ENCODE measurements around the gene CEPT1.

DNA sequence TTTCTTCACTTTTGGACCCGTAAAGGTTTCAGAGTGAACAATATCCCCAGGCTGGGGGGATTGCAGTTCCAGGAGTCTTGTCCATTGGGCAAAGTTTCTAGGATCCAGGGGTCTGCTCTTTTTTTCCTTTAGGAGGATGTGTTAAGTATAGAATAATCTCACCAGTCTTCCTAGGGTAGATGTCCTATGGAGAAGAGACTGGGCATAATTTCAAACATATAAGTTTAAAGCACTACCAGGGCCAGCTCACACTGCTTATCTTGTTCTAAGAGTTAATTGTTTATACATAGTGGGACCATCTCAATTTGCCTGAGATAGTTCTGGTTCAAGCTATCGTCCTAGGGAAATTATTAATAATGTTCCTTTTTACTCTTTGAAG, 88.7 kb downstream of the CEPT1 start:
- TF ChIP-seq MXI1 (IDR thresholded peaks at IDR 0.05; ENCODE audit: borderline replicate concordance, low read depth, low read length) (no peak), BHLHE40 (IDR thresholded peaks at IDR 0.05; ENCODE audit: low read depth, low read length) (no peak), RFX5 (IDR thresholded peaks at IDR 0.05; ENCODE audit: low read depth, low read length) (no peak), POLR2A (IDR thresholded peaks at IDR 0.05; ENCODE audit: low read depth, low read length) (no peak), SMC3 (IDR thresholded peaks at IDR 0.05; ENCODE audit: low read depth, low read length) (no peak), CEBPB (IDR thresholded peaks at IDR 0.05; ENCODE audit: low read depth, low read length) (no peak)
- TF ChIP-seq, protein P1, sequence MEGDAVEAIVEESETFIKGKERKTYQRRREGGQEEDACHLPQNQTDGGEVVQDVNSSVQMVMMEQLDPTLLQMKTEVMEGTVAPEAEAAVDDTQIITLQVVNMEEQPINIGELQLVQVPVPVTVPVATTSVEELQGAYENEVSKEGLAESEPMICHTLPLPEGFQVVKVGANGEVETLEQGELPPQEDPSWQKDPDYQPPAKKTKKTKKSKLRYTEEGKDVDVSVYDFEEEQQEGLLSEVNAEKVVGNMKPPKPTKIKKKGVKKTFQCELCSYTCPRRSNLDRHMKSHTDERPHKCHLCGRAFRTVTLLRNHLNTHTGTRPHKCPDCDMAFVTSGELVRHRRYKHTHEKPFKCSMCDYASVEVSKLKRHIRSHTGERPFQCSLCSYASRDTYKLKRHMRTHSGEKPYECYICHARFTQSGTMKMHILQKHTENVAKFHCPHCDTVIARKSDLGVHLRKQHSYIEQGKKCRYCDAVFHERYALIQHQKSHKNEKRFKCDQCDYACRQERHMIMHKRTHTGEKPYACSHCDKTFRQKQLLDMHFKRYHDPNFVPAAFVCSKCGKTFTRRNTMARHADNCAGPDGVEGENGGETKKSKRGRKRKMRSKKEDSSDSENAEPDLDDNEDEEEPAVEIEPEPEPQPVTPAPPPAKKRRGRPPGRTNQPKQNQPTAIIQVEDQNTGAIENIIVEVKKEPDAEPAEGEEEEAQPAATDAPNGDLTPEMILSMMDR (conservative IDR thresholded peaks at IDR 0.05; ENCODE audit: low read depth, low read length), result no peak
- TF ChIP-seq, protein P2, sequence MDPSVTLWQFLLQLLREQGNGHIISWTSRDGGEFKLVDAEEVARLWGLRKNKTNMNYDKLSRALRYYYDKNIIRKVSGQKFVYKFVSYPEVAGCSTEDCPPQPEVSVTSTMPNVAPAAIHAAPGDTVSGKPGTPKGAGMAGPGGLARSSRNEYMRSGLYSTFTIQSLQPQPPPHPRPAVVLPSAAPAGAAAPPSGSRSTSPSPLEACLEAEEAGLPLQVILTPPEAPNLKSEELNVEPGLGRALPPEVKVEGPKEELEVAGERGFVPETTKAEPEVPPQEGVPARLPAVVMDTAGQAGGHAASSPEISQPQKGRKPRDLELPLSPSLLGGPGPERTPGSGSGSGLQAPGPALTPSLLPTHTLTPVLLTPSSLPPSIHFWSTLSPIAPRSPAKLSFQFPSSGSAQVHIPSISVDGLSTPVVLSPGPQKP (IDR thresholded peaks at IDR 0.05; ENCODE audit: borderline replicate concordance, low read depth, low read length), result no peak
- TF ChIP-seq, protein P3, sequence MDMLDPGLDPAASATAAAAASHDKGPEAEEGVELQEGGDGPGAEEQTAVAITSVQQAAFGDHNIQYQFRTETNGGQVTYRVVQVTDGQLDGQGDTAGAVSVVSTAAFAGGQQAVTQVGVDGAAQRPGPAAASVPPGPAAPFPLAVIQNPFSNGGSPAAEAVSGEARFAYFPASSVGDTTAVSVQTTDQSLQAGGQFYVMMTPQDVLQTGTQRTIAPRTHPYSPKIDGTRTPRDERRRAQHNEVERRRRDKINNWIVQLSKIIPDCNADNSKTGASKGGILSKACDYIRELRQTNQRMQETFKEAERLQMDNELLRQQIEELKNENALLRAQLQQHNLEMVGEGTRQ (IDR thresholded peaks at IDR 0.05; ENCODE audit: low read depth, low read length), result no peak

Measured in IMR-90 (cell line).